GM19397 (cell line): ENCODE data around the gene PRXL2A.
"Not testable (repeated sequence)": the region's sequence is repeated elsewhere in the genome, so short reads cannot be mapped to it uniquely, and the experiment has no call there.

ENCODE experiments used
- ATAC-seq: cut with Tn5 transposase; IDR thresholded peaks from one replicate; pipeline ENCODE4 v1.9.1; 2021; ENCODE audit warnings: mild to moderate bottlenecking, moderate library complexity; ENCODE audit not compliant: unreplicated experiment

PRXL2A gene

GRCh38 chr10:80473692-80474596 lies 65.6 kb downstream of the PRXL2A start:
- no peak for ATAC-seq

GRCh38 chr10:80474597-80474910 lies 66.2 kb downstream of the PRXL2A start:
- ATAC-seq: no peak

DNA sequence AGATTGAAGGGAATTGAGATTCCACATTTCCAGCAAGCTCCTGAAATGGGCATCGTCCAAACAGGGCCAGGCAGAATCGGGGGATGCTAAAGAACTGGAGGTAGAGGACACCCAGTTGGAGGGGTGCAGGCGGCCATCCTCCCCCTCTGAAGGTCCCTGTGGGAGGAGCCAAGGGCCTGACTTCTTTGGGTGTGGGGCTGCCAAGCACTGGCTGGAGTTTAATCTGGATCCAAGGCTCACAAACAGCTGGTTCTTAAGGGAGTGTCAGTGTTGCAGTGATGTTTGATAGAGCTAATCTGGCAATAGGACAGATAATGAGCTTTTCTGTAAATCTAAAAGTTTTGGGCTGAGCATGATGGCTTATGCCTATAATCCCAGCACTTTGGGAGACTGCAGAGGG lies 66.6 kb downstream of the PRXL2A start:
- ATAC-seq: no peak

- ATAC-seq: not testable (repeated sequence)
Measured at GRCh38 chr10:80475641-80476040, 67.3 kb downstream of the PRXL2A start.

DNA sequence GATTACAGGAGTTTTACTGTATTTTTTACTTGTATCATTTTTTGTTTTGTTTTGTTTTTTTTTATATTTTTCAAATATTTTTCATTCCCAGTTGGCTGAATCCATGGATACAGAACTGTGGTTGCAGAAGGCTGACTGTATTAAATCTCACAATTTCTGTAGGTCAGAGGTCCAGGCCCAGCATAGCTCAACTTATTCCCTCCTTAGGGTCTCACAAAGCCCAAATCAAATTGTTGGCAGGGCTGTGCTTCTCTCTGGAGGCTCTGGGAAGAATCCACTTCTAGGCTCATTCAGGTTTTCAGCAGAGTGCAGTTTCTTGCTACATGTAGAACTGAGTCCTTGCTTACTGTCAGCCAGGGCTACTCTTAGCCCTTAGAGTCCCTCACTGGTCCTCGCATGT lies 68.3 kb downstream of the PRXL2A start:
- no peak for ATAC-seq

DNA sequence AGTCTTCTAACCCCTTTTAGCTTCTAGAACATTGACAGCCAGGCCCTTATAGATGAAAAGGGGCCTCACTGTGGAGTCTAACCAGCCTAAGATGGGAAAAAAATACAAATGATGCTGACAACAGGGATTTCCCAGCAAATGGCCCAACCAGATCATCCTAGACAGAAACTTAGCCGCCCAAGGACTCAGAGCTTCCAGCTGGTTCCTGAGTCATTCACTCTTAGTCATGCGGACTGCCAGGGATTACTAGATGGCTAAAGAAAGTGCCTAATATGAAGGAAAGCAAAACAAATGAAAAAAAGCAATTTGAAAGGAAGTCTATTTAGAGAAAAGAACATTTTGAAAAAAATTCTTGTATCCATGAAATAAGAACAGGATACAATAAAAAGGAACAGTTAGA lies 69.5 kb downstream of the PRXL2A start:
- ATAC-seq: no peak

- not testable (repeated sequence) for ATAC-seq
Measured at GRCh38 chr10:80480373-80480772, 72.0 kb downstream of the PRXL2A start.

- no peak for ATAC-seq
Measured at GRCh38 chr10:80480852-80481251, 72.5 kb downstream of the PRXL2A start.

- ATAC-seq: no peak
Measured at GRCh38 chr10:80484243-80484642, 75.9 kb downstream of the PRXL2A start.

DNA sequence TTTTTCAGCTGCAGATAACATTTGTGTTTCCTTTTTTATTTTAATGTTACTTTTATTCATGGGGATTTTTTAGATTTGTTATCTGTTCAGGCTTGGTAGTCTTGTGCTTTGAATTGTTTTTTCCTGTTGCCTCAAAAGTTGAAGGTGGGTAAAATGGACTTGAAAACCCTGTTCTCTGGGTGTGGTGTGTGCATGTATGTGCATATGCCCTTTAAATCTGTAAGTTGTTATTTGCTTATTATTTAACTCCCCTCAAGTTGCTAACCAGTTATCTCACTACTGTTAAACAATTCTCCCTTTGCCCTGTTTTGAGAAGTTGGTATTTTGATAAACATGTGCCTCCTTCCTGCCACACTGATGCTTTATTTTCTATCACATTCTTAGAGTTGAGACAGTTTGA lies 76.3 kb downstream of the PRXL2A start:
- ATAC-seq: no peak

- no peak for ATAC-seq
Measured at GRCh38 chr10:80485076-80485945, 77.0 kb downstream of the PRXL2A start.

GRCh38 chr10:80485946-80486764 lies 77.8 kb downstream of the PRXL2A start:
- no peak for ATAC-seq
